HL-60 (cell line): ENCODE data around the gene C1orf232.

Experiments used
- DNase-seq, 2 experiments: peaks; one replicate each; pipeline ENCODE4 v3.0.0-alpha.2; 2010 to 2020; ENCODE audit warnings: low read depth in 1 of 2, low spot score in 1 of 2
- H3K27ac ChIP-seq: fragments of 250-450 bp; sonication (Bioruptor Pico); replicated peaks from 2 replicates; pipeline ENCODE4 v1.5.1; 2020; ENCODE audit warnings: mild to moderate bottlenecking, moderate library complexity
- H3K27me3 ChIP-seq: fragments of 250-450 bp; sonication (Bioruptor Pico); 2 replicates; pipeline ENCODE4 v1.5.1; 2021; ENCODE audit warnings: mild to moderate bottlenecking, moderate library complexity; ENCODE audit not compliant: insufficient read depth, poor library complexity, severe bottlenecking
- H3K4me3 ChIP-seq: replicated peaks from 2 replicates; pipeline ENCODE4 v1.5.1; 2011; ENCODE audit warnings: mild to moderate bottlenecking, control low read depth, low read length; ENCODE audit not compliant: insufficient read depth
- CTCF ChIP-seq: IDR thresholded peaks from one replicate; pipeline ENCODE4 v1.5.1; 2011; ENCODE audit warnings: low read length, control low read depth, inconsistent platforms; ENCODE audit not compliant: insufficient read depth
- GABPA ChIP-seq: IDR thresholded peaks from 2 replicates; pipeline ENCODE4 v1.6.1; 2012; ENCODE audit warnings: low read depth
- POLR2AphosphoS5 ChIP-seq: IDR thresholded peaks from 2 replicates; pipeline ENCODE4 v1.6.1; 2012; ENCODE audit warnings: low read depth
- SPI1 ChIP-seq: IDR thresholded peaks from 2 replicates; pipeline ENCODE4 v1.6.1; 2012; ENCODE audit warnings: low read depth, mild to moderate bottlenecking, borderline replicate concordance
- TF ChIP-seq, protein P1 (sequence below): IDR thresholded peaks from 2 replicates; pipeline ENCODE4 v1.6.1; 2012; ENCODE audit warnings: low read depth; ENCODE audit not compliant: insufficient replicate concordance

The C1orf232 gene

DNA sequence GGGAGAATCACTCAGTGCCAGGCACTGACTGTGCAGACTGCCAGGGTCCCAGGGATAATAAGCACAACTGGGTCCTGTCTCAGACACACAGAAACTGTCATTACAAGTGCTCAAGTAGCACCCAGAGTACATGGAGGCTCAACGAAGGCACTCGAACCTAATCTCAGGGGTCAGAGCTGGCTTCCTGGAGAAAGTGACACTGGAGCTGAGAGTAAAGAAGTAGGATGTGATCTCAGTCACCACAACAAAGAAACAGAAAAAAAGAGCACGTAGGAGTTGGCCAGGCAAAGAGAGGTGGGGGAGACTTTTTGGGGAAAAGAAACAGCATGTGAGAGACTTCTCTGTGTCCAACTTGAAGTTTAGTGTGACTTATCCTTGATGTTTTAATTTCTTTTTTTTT is 23.0 kb upstream of the C1orf232 start:
- H3K27me3 ChIP-seq: no peaks in the 10 kb centered on the region
- DNase-seq: no peak
- no peak overlapping the region for H3K27ac ChIP-seq
- H3K4me3 ChIP-seq: no peak overlapping the region
- TF ChIP-seq, protein P1, sequence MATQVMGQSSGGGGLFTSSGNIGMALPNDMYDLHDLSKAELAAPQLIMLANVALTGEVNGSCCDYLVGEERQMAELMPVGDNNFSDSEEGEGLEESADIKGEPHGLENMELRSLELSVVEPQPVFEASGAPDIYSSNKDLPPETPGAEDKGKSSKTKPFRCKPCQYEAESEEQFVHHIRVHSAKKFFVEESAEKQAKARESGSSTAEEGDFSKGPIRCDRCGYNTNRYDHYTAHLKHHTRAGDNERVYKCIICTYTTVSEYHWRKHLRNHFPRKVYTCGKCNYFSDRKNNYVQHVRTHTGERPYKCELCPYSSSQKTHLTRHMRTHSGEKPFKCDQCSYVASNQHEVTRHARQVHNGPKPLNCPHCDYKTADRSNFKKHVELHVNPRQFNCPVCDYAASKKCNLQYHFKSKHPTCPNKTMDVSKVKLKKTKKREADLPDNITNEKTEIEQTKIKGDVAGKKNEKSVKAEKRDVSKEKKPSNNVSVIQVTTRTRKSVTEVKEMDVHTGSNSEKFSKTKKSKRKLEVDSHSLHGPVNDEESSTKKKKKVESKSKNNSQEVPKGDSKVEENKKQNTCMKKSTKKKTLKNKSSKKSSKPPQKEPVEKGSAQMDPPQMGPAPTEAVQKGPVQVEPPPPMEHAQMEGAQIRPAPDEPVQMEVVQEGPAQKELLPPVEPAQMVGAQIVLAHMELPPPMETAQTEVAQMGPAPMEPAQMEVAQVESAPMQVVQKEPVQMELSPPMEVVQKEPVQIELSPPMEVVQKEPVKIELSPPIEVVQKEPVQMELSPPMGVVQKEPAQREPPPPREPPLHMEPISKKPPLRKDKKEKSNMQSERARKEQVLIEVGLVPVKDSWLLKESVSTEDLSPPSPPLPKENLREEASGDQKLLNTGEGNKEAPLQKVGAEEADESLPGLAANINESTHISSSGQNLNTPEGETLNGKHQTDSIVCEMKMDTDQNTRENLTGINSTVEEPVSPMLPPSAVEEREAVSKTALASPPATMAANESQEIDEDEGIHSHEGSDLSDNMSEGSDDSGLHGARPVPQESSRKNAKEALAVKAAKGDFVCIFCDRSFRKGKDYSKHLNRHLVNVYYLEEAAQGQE: no peak
- TF ChIP-seq SPI1 (no peak), CTCF (no peak), GABPA (no peak), POLR2AphosphoS5 (no peak)

- Histone ChIP-seq H3K27me3 (no peaks in the 10 kb centered on the region), H3K4me3 (no peak within 1 kb of the TSS), H3K27ac (no peak within 1 kb of the TSS)
- DNase-seq: no peak
- TF ChIP-seq POLR2AphosphoS5: no peak
- peak; percentile 8 for TF ChIP-seq CTCF
Measured at GRCh38 chr1:26190373-26190987, 21.7 kb upstream of the C1orf232 start, which contains the start of gene CATSPER4. CATSPER4 (plus strand) TSS chr1:26190602; CDS start chr1:26190628, 26 bp downstream.

GRCh38 chr1:26189751-26190275 is 21.1 kb upstream of the C1orf232 start:
- no peak for DNase-seq
- Histone ChIP-seq H3K27me3 (no peaks in the 10 kb centered on the region), H3K4me3 (no peak overlapping the region), H3K27ac (no peak overlapping the region)
- TF ChIP-seq CTCF (no peak), GABPA (no peak), SPI1 (no peak), POLR2AphosphoS5 (no peak)
- TF ChIP-seq, protein P1: no peak

GRCh38 chr1:26189331-26189730 is 20.6 kb upstream of the C1orf232 start:
- no peak for DNase-seq

More at GRCh38 chr1:26189331-26189730, 20.6 kb upstream of the C1orf232 start:
- no peak overlapping the region for H3K4me3 ChIP-seq
- H3K27me3 ChIP-seq: no peaks in the 10 kb centered on the region
- H3K27ac ChIP-seq: no peak overlapping the region
- no peak for TF ChIP-seq GABPA
- TF ChIP-seq, protein P1: no peak
- no peak for TF ChIP-seq SPI1
- TF ChIP-seq CTCF: no peak
- no peak for TF ChIP-seq POLR2AphosphoS5
